ENCODE results near the gene TAF15. TPM values are rescaled to one million over a fixed set of nuclear protein-coding genes. Genes with fewer than 3 reads are reported as not detected.

Gene TAF15
- 42.8 and 45.7 TPM in 2 replicates for total RNA-seq (2012; rRNA removed)

DNA sequence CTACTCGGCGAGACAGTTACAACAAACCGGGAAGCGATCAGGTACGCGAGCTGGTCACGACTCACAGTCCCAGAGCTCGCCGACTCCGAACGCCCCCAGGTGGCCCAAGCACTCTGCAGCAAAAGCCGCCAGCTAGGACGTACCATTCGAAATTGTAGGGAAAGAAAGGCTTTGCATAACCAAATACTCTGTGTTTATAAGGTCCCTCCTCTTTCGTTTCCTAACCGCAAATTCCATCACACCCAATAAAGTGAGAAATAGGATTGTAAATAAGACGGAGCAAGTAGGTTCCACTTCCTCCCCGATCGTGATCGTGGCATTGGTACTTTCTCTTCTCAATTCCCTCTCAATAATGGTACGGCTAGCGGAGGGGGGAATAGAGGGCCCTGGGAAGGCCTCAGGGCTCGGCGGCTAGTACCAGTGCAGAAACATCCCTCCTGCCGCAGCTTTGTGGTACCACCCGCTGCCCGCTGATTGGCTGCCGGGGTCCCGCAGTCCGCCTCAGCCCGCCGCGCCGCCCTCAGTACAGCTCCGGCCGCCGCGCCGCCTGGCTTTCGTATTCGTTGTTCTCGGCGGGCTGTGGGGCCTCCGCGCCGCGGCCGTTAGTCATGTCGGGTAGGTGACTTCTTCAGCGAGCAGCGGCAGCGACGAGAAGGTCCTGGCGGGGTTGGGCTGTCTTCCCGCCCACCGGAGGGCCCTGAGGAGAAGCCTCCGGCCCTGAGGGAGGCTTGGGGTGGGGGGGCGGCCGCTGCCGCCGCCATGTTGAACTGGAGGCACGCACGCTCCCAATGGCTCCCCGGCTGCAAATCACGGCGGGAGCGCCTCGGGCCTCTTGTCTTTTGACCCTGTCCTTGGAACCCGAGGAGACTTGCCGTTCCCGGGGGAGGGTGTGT lies at the start of gene TAF15:
TAF15 (plus strand) TSS at position 523 of the 893 bp plus-strand sequence; CDS start at position 609, 86 bp downstream.
- H3K4me3 ChIP-seq (ENCODE audit: low read length), result peak within 1 kb of the TSS; percentile 92
- H3K4me2 ChIP-seq (ENCODE audit: low read length), result peak within 1 kb of the TSS; percentile 85
- peak within 1 kb of the TSS; percentile 91 for H3K9ac ChIP-seq (ENCODE audit: low read depth, low read length)
- no peaks in the 10 kb centered on the region for H3K27me3 ChIP-seq (ENCODE audit: control insufficient read depth, insufficient read depth, low read length)
- no peaks in the 10 kb centered on the region for H3K9me3 ChIP-seq (replicated peaks; ENCODE audit: low read length)
- peaks cover 5% of the 10 kb centered on the region for H3K36me3 ChIP-seq (ENCODE audit: insufficient read depth, low read length)
- H3K4me1 ChIP-seq (ENCODE audit: control insufficient read depth, insufficient read depth, low read length), result peaks cover 40% of the 10 kb centered on the region

- Histone ChIP-seq H3K4me1 (ENCODE audit: control insufficient read depth, insufficient read depth, low read length) (peaks cover 8% of the 10 kb centered on the region), H3K36me3 (ENCODE audit: insufficient read depth, low read length) (no peaks in the 10 kb centered on the region), H3K4me2 (ENCODE audit: low read length) (no peak within 1 kb of the TSS), H3K4me3 (ENCODE audit: low read length) (no peak within 1 kb of the TSS), H3K9ac (ENCODE audit: low read depth, low read length) (no peak within 1 kb of the TSS), H3K9me3 (replicated peaks; ENCODE audit: low read length) (no peaks in the 10 kb centered on the region), H3K27me3 (ENCODE audit: control insufficient read depth, insufficient read depth, low read length) (peaks cover 40% of the 10 kb centered on the region)
Observed at GRCh38 chr17:35760587-35760986, 48.7 kb upstream of the TAF15 start, which contains the start of gene C17orf50. C17orf50 (plus strand) TSS chr17:35760887; CDS start chr17:35760942, 55 bp downstream.

GRCh38 chr17:35761601-35762000 lies 47.7 kb upstream of the TAF15 start:
- no peak overlapping the region for H3K4me3 ChIP-seq (ENCODE audit: low read length)
- peaks cover 8% of the 10 kb centered on the region for H3K4me1 ChIP-seq (ENCODE audit: control insufficient read depth, insufficient read depth, low read length)
- H3K4me2 ChIP-seq (ENCODE audit: low read length), result no peak overlapping the region
- peaks cover 42% of the 10 kb centered on the region for H3K27me3 ChIP-seq (ENCODE audit: control insufficient read depth, insufficient read depth, low read length)
- H3K9ac ChIP-seq (ENCODE audit: low read depth, low read length), result no peak overlapping the region
- no peaks in the 10 kb centered on the region for H3K36me3 ChIP-seq (ENCODE audit: insufficient read depth, low read length)
- H3K9me3 ChIP-seq (replicated peaks; ENCODE audit: low read length), result no peaks in the 10 kb centered on the region

DNA sequence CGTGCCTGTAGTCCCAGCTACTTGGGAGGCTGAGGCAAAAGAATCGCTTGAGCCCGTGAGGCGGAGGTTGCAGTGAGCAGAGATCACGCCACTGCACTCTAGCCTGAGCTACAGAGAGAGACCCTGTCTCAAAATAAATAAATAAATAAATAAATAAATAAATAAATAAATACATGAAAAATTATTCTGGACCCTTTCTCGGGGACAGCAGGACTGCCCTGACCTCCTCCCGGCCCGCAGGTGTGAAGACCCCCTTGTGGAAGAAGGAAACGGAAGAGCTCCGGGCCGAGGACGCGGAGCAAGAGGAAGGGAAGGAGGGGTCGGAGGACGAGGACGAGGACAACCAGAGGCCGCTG lies 45.5 kb upstream of the TAF15 start:
- peaks cover 47% of the 10 kb centered on the region for H3K27me3 ChIP-seq (ENCODE audit: control insufficient read depth, insufficient read depth, low read length)
- H3K36me3 ChIP-seq (ENCODE audit: insufficient read depth, low read length), result no peaks in the 10 kb centered on the region
- peak overlapping the region; percentile 97 for H3K4me2 ChIP-seq (ENCODE audit: low read length)
- peak overlapping the region; percentile 32 for H3K9ac ChIP-seq (ENCODE audit: low read depth, low read length)
- H3K9me3 ChIP-seq (replicated peaks; ENCODE audit: low read length), result no peaks in the 10 kb centered on the region
- H3K4me3 ChIP-seq (ENCODE audit: low read length), result peak overlapping the region; percentile 70
- H3K4me1 ChIP-seq (ENCODE audit: control insufficient read depth, insufficient read depth, low read length), result peaks cover 8% of the 10 kb centered on the region

- Histone ChIP-seq H3K9ac (ENCODE audit: low read depth, low read length) (peak overlapping the region; percentile 32), H3K4me1 (ENCODE audit: control insufficient read depth, insufficient read depth, low read length) (peaks cover 8% of the 10 kb centered on the region), H3K9me3 (replicated peaks; ENCODE audit: low read length) (no peaks in the 10 kb centered on the region), H3K4me2 (ENCODE audit: low read length) (peak overlapping the region; percentile 97), H3K4me3 (ENCODE audit: low read length) (peak overlapping the region; percentile 70), H3K36me3 (ENCODE audit: insufficient read depth, low read length) (no peaks in the 10 kb centered on the region), H3K27me3 (ENCODE audit: control insufficient read depth, insufficient read depth, low read length) (peaks cover 52% of the 10 kb centered on the region)
Observed at GRCh38 chr17:35764123-35764991, 44.9 kb upstream of the TAF15 start.

- no peaks in the 10 kb centered on the region for H3K36me3 ChIP-seq (ENCODE audit: insufficient read depth, low read length)
- no peak overlapping the region for H3K4me2 ChIP-seq (ENCODE audit: low read length)
- no peak overlapping the region for H3K4me3 ChIP-seq (ENCODE audit: low read length)
- peaks cover 46% of the 10 kb centered on the region for H3K27me3 ChIP-seq (ENCODE audit: control insufficient read depth, insufficient read depth, low read length)
- H3K4me1 ChIP-seq (ENCODE audit: control insufficient read depth, insufficient read depth, low read length), result peaks cover 8% of the 10 kb centered on the region
- H3K9me3 ChIP-seq (replicated peaks; ENCODE audit: low read length), result no peaks in the 10 kb centered on the region
- H3K9ac ChIP-seq (ENCODE audit: low read depth, low read length), result no peak overlapping the region
Observed at GRCh38 chr17:35765086-35765710, 44.1 kb upstream of the TAF15 start.

- H3K4me3 ChIP-seq (ENCODE audit: low read length), result no peak overlapping the region
- peaks cover 8% of the 10 kb centered on the region for H3K4me1 ChIP-seq (ENCODE audit: control insufficient read depth, insufficient read depth, low read length)
- no peak overlapping the region for H3K4me2 ChIP-seq (ENCODE audit: low read length)
- no peaks in the 10 kb centered on the region for H3K9me3 ChIP-seq (replicated peaks; ENCODE audit: low read length)
- no peaks in the 10 kb centered on the region for H3K36me3 ChIP-seq (ENCODE audit: insufficient read depth, low read length)
- H3K27me3 ChIP-seq (ENCODE audit: control insufficient read depth, insufficient read depth, low read length), result peaks cover 40% of the 10 kb centered on the region
- no peak overlapping the region for H3K9ac ChIP-seq (ENCODE audit: low read depth, low read length)
Observed at GRCh38 chr17:35765756-35766488, 43.4 kb upstream of the TAF15 start.

GRCh38 chr17:35766489-35766877 lies 42.8 kb upstream of the TAF15 start:
- H3K4me1 ChIP-seq (ENCODE audit: control insufficient read depth, insufficient read depth, low read length), result peaks cover 8% of the 10 kb centered on the region
- H3K4me3 ChIP-seq (ENCODE audit: low read length), result no peak overlapping the region
- no peaks in the 10 kb centered on the region for H3K36me3 ChIP-seq (ENCODE audit: insufficient read depth, low read length)
- H3K27me3 ChIP-seq (ENCODE audit: control insufficient read depth, insufficient read depth, low read length), result peaks cover 38% of the 10 kb centered on the region
- no peaks in the 10 kb centered on the region for H3K9me3 ChIP-seq (replicated peaks; ENCODE audit: low read length)
- no peak overlapping the region for H3K4me2 ChIP-seq (ENCODE audit: low read length)
- H3K9ac ChIP-seq (ENCODE audit: low read depth, low read length), result no peak overlapping the region

DNA sequence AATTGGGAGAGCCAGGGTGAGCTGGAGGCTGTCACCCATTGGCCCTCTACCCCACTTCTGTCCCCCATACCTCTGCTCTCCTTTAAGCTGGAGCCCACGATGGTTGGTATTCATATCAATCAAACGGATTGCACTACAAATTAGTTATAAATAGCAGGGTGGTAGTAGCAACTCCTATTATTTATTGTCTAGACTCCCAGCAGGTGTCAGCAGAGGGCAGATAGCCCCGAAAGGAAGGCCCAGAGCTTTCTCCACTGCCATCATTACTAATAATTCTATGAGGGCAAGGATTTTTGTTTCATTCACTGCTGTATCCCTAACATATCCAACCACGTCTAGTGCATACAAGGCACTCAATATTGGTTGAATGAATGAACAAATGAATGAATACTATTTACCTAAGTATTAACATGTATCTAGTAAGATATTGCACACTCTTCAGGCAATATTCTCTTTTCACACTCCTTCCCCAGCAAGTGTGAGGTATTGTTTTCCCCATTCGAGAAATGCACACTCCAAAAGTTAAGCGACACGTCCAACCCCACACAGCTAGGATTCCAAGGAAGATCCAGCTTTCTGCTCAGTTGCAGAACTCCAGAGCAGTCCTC lies 42.3 kb upstream of the TAF15 start:
- Histone ChIP-seq H3K9me3 (replicated peaks; ENCODE audit: low read length) (no peaks in the 10 kb centered on the region), H3K4me2 (ENCODE audit: low read length) (no peak overlapping the region), H3K36me3 (ENCODE audit: insufficient read depth, low read length) (no peaks in the 10 kb centered on the region), H3K9ac (ENCODE audit: low read depth, low read length) (no peak overlapping the region), H3K4me1 (ENCODE audit: control insufficient read depth, insufficient read depth, low read length) (peaks cover 8% of the 10 kb centered on the region), H3K27me3 (ENCODE audit: control insufficient read depth, insufficient read depth, low read length) (peaks cover 39% of the 10 kb centered on the region), H3K4me3 (ENCODE audit: low read length) (no peak overlapping the region)

- Histone ChIP-seq H3K4me2 (ENCODE audit: low read length) (no peak overlapping the region), H3K36me3 (ENCODE audit: insufficient read depth, low read length) (no peaks in the 10 kb centered on the region), H3K27me3 (ENCODE audit: control insufficient read depth, insufficient read depth, low read length) (peaks cover 54% of the 10 kb centered on the region), H3K9ac (ENCODE audit: low read depth, low read length) (no peak overlapping the region), H3K4me1 (ENCODE audit: control insufficient read depth, insufficient read depth, low read length) (peaks cover 8% of the 10 kb centered on the region), H3K9me3 (replicated peaks; ENCODE audit: low read length) (no peaks in the 10 kb centered on the region), H3K4me3 (ENCODE audit: low read length) (no peak overlapping the region)
Observed at GRCh38 chr17:35768797-35769196, 40.5 kb upstream of the TAF15 start.

Measured in skeletal muscle satellite cell (primary cell).